Fibroblast of skin of scalp (primary cell): ENCODE data around the gene PNPLA3.
"Not testable (repeated sequence)": the region's sequence is repeated elsewhere in the genome, so short reads cannot be mapped to it uniquely, and the experiment has no call there.

Source experiments
- DNase-seq: peaks from one replicate; pipeline ENCODE4 v3.0.0-alpha.2; 2013

Gene PNPLA3

DNA sequence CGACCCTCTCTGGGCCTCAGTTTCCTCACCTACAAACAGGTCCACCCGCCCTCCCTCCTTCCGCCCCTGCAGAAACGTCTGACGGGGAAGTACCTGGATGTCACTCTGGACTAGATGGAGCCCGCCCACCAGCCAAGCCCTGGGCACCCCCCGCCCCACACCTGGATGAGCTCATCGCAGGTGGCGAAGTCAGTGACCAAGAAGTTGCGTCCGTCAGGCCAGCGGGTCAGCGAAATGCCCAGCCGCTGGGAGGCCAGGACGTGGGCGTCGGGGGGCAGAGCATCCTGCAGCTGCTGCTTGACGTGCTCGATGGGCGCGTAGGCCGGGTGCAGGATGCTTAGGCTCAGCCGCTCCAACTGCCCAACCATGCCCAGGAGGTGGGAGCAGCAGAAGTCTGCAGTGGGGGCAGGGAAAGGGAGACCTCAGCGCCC lies 32.7 kb upstream of the PNPLA3 start:
- DNase-seq, result no peak

- no peak for DNase-seq
Observed at GRCh38 chr22:43891360-43892182, 32.0 kb upstream of the PNPLA3 start, which contains the start of gene PNPLA5. TSS of gene PNPLA5 (minus strand) at chr22:43892013. CDS start at chr22:43891880, 133 bp downstream.

GRCh38 chr22:43892183-43892894 lies 31.3 kb upstream of the PNPLA3 start:
- no peak for DNase-seq

DNA sequence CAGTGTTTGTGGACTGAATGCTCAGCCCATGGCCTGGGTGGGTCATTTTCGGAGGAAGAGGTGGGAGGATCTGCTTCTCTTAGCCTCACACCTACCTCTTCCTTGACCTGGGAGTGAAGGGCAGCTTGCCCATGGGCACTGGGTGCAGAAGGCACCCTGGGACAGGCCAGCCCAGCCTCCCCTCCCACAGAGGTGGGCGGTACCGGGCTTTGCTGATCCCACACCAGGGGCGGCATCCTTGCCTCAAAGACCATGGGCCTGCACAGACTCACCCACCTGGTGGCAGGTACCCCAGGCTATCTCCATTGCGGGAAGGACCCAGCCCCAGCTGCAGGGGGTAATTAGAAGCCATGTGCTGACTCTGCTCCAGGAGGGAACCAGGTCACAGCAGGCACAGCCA lies 30.3 kb upstream of the PNPLA3 start:
- no peak for DNase-seq

- DNase-seq, result no peak
Observed at GRCh38 chr22:43894122-43894521, 29.5 kb upstream of the PNPLA3 start.

DNA sequence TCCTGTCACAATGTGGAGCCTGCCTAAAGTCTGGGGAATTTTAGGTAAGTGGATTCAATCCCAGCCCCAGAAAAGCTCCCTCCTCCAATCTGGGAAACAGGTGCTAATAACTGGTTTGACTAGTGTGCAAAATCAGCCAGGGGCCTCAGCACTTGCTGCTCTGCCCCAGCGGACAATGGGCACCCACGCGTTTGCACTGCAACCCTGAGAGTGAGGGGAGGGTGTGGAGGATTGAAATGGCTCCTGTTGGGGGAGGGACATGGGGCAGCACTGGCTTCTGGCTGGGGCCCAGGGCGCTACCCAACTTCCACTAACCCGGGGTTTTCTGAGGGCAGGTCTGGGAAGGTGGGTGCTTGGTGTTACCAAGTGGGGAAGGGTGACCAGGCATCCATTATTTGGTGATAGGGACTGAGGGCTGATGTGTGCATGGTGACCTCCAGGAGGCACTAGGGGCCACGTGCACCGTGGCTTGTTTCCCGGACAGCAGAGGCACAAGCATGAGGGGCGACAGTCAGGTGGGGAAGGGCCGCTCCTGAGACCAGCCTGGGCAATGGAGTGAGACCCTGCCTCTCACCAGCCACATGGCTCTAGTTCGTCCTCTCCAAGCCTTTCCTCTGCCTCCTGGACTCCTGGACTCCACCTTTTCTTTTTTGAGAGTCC lies 27.5 kb upstream of the PNPLA3 start:
- DNase-seq, result no peak

GRCh38 chr22:43897751-43898261 lies 25.8 kb upstream of the PNPLA3 start:
- no peak for DNase-seq

DNA sequence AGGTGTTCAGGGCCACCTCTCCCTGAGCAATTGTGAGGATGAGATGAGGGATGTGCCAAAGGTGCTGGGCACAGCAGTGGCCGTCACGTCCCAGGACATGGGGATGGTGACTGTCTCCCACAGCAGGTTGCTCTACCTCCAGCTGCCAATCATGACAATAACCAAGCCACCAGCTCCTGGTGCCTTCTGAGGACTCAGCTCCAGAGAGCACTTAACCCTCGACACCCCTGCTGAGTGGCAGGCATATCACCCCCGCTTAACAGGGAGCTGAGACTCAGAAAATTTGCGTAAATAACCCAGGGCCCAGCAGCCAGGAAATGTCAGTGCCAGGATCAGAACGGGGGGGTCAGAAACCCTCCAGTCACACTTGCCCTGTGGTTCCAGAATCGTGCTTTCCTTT lies 23.4 kb upstream of the PNPLA3 start:
- DNase-seq, result no peak

DNA sequence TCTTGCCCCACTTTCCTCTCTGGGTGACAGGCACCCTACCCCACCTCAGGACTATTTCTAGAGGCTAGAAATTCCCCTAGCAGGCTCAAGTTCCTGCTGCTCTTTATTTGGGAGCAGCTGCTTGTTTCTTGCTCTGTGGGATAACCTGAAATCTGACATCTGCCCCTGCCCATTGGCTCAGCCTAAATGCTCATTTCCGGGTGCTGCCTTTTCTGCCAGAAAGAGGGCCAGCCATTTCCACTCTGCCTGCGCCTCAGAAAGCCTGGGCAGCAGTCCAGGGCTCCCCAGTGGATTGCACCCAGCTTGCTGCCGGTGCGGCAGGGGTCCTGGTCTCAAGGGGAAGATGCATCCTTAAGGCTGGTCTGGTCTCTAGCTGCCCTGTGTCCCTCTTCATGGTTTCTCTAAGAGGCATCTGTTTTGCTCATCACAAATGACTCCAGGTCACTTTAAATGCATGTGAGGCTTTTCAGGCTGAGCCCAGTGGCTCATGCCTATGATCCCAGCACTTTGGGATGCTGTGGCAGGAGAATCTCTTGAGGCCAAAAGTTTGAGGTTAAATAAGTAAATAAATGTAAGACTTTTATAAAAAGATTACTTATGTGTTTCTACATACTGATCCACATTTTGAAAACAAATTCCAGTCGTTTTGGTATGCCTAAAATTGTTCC lies 21.5 kb upstream of the PNPLA3 start:
- peak; percentile 92 for DNase-seq

GRCh38 chr22:43903033-43903432 lies 20.6 kb upstream of the PNPLA3 start:
- not testable (repeated sequence) for DNase-seq

GRCh38 chr22:43904412-43904811 lies 19.2 kb upstream of the PNPLA3 start:
- DNase-seq, result not testable (repeated sequence)

DNA sequence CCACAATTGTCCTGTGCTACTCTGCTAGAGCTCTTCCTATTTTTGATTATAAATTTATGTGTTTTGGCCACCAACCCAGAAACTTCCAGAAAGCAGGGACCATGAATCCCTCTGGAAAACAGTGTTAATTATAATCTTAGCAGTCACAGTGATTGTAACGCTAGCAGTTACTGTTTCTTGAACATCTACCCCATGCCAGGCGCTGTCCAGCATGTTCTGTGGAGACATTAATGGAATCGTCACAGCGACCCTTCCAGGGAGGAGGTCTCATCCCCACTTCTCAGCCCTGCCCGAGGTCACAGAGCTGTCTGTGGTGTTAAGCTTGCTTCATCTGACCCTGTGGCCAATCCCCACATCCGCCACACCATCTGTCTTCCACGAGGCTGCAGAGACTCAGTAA lies 17.9 kb upstream of the PNPLA3 start:
- no peak for DNase-seq

DNA sequence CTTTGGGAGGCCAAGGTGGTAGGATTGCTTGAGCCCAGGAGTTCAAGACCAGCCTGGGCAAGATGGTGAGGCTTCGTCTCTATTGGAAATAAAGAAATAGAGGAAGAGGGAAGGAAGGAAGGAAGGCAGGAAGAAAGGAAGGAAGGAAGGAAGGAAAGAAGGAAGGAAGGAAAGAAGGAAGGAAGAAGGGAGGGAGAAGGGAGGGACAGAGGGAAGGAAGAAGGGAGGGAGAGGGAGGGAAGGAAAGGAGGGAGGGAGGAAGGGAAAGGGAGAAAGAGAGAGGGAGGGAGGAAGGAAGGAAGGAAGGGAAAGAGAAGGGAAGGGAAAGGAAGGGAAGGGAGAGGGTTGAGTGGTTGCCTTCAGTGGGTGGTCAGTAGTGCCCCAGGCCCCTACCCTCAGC lies 13.9 kb upstream of the PNPLA3 start:
- no peak for DNase-seq

DNA sequence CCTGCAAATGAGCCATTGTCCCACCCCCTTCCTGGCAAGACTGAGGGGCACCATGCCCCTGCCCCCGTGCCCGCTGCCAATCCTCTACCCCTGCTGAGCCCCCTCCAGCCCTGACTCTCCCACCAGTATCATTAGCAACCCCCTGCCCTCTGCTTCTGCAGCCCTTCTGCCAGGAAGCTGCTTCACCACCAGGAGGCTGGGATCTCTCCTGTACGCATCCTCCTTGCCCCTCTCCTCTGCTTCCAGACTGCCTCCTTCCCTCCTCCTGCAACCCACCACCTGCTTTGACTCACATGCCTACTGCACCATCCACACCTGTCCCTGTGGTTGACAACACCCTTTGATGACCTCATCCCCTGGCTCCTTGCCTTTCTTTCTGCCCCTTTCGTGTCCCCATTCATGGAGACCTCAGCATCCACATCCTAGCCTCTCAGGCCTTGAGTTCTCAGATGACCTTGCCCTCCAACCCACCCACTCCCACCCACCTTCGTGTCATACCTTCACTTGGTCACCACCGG lies 13.4 kb upstream of the PNPLA3 start:
- DNase-seq, result no peak

- DNase-seq, result no peak
Observed at GRCh38 chr22:43911351-43911750, 12.3 kb upstream of the PNPLA3 start.

- no peak for DNase-seq
Observed at GRCh38 chr22:43917521-43917920, 6.1 kb upstream of the PNPLA3 start.

GRCh38 chr22:43919106-43919973 lies 4.3 kb upstream of the PNPLA3 start:
- peak; percentile 56 for DNase-seq

DNA sequence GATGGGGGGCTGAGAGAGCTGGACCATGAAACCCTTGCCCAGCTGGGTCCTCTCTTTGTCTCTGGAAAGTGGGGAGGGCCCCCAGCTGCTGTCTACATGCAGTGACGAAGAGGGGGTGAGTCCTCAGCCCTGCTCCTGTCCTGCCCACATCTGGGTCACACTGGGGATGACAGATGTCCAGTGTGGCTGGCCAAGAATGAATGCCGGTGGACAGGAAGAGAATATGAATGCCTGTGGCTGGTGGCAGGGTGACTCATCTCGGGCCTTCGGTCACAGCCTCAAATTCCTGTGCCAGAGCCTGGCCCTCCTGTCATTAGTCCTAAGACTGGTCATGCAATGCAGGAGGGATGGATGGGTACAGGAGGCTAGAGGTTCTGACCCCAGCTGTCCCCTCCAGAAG lies 2.2 kb upstream of the PNPLA3 start:
- peak; percentile 84 for DNase-seq

- DNase-seq, result no peak
Observed at GRCh38 chr22:43922123-43922522, 1.5 kb upstream of the PNPLA3 start.

GRCh38 chr22:43923191-43923590 lies 414 bp upstream of the PNPLA3 start:
- DNase-seq, result no peak

DNA sequence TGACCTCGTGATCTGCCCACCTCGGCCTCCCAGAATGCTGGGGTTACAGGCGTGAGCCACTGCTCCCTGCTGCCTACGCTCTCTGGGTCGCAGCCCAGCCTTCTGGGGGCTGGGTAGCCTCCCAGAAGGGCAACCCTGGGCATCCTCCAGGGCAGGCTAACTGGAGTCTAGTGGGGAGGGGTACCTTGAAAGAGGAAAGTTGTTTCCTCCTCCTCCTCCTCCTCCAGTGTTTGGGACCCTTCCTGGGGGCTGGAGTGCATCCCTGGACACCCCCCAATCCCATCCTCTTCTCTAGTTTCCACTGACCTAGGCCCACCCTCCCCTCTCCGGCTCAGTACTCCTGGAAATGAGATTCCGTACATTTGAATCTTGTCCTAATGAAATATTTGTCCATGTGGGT lies 1.3 kb downstream of the PNPLA3 start:
- DNase-seq, result no peak
